Forelimb muscle (tissue), 1 donor: ENCODE data around the gene ZBTB39. TPM values are rescaled to one million over a fixed set of nuclear protein-coding genes. Genes with fewer than 3 reads are reported as not detected.
"Not testable (repeated sequence)": the region's sequence is repeated elsewhere in the genome, so short reads cannot be mapped to it uniquely, and the experiment has no call there.

Experiments used
- DNase-seq: peaks from one replicate; pipeline ENCODE4 v3.0.0-alpha.2; 2013; ENCODE audit warnings: low read depth
- polyA plus RNA-seq: library from polyadenylated mRNA; unstranded; fragments of 120-200 nt; gene quantifications from one replicate; pipeline ENCODE4 v1.2.1, GENCODE V29; 2013; ENCODE audit not compliant: insufficient read length

Gene ZBTB39
- polyA plus RNA-seq, 1 donor = 4.8 TPM

GRCh38 chr12:57031789-57032188 lies 25.4 kb upstream of the ZBTB39 start:
- no peak for DNase-seq

GRCh38 chr12:57031138-57031725 lies 24.9 kb upstream of the ZBTB39 start:
- no peak for DNase-seq

- no peak for DNase-seq
These were observed 23.1 kb upstream of the ZBTB39 start for GRCh38 chr12:57029457-57029856.

GRCh38 chr12:57027805-57028153 lies 21.4 kb upstream of the ZBTB39 start:
- DNase-seq = no peak

- DNase-seq = no peak
These were observed 20.9 kb upstream of the ZBTB39 start for GRCh38 chr12:57027011-57027804.

GRCh38 chr12:57025196-57025595 lies 18.9 kb upstream of the ZBTB39 start:
- DNase-seq = no peak

- not testable (repeated sequence) for DNase-seq
These were observed 16.0 kb upstream of the ZBTB39 start for GRCh38 chr12:57022324-57022723.

GRCh38 chr12:57019983-57020719 lies 13.8 kb upstream of the ZBTB39 start:
- DNase-seq = no peak

- no peak for DNase-seq
These were observed 12.6 kb upstream of the ZBTB39 start for GRCh38 chr12:57018906-57019305.

- DNase-seq = not testable (repeated sequence)
These were observed 12.0 kb upstream of the ZBTB39 start for GRCh38 chr12:57018353-57018752.

GRCh38 chr12:57016348-57016747 lies 10.0 kb upstream of the ZBTB39 start, which contains the start of gene TAC3:
Gene TAC3 (minus strand): TSS chr12:57016529. CDS start chr12:57015797, 732 bp downstream.
- no peak for DNase-seq

- DNase-seq = no peak
These were observed 6.5 kb upstream of the ZBTB39 start for GRCh38 chr12:57012600-57013465.

GRCh38 chr12:57011438-57012424 lies 5.4 kb upstream of the ZBTB39 start:
- DNase-seq = no peak

- no peak for DNase-seq
These were observed 4.4 kb upstream of the ZBTB39 start for GRCh38 chr12:57010627-57011247.

- DNase-seq = no peak
These were observed 3.7 kb upstream of the ZBTB39 start for GRCh38 chr12:57009949-57010626.

- DNase-seq = no peak
These were observed 1.8 kb upstream of the ZBTB39 start for GRCh38 chr12:57008178-57008577.

GRCh38 chr12:57006809-57007475 lies 596 bp upstream of the ZBTB39 start:
- no peak for DNase-seq

- no peak for DNase-seq
These were observed 1.7 kb downstream of the ZBTB39 start for GRCh38 chr12:57004651-57005050.

- DNase-seq = no peak
These were observed 3.0 kb downstream of the ZBTB39 start for GRCh38 chr12:57003395-57003794.
